HCT116 (cell line): ENCODE data around the gene BIRC6. TPM values are rescaled to one million over a fixed set of nuclear protein-coding genes. Genes with fewer than 3 reads are reported as not detected.

Experiments
- ATAC-seq: fragments of 200-7000 bp; cut with Tn5 transposase; 2 replicates; pipeline ENCODE4 v1.9.1; 2020; ENCODE audit warnings: mild to moderate bottlenecking, moderate library complexity
- BruUV-seq: library from RNA; stranded (reverse); fragments of 400-500 nt; replicated peaks from 2 replicates; lab custom pipeline; 2021; lab: Mats Ljungman, UMichigan
- CTCF ChIA-PET: fragments of 300-600 bp; sonication (Branson Sonifier 250); formaldehyde crosslinking; loops from one replicate; lab custom pipeline; 2021; ENCODE audit warnings: antibody characterized with exemption; lab: Charles Lee
- POLR2A ChIA-PET: fragments of 300-600, 350-600 bp; sonication (Branson Sonifier 250); formaldehyde crosslinking; loops from one replicate; lab custom pipeline; 2021; ENCODE audit warnings: antibody characterized with exemption; lab: Charles Lee
- RAD21 ChIA-PET, 2 experiments: fragments of 300-600 bp; sonication (Branson Sonifier 250); formaldehyde crosslinking; loops; one replicate each; lab custom pipeline; 2023; ENCODE audit warnings: low total read pairs in 2 of 2; ENCODE audit not compliant: uncharacterized antibody in 2 of 2, unreplicated experiment in 2 of 2, low non-redundant PET in 1 of 2; lab: Charles Lee
- DNase-seq: peaks from one replicate; pipeline ENCODE4 v3.0.0-alpha.2; 2010; ENCODE audit warnings: low read depth, low spot score
- H2AFZ ChIP-seq: fragments of 200-600 bp; shearing (Covaris generic), sonication (generic); 2 replicates; pipeline ENCODE4 v1.6.1; 2017; ENCODE audit warnings: low read depth, mixed run types, mixed read lengths, antibody characterized with exemption, low read length; ENCODE audit not compliant: poor library complexity, severe bottlenecking
- H3K27ac ChIP-seq: 2 replicates; pipeline ENCODE4 v1.5.1; 2012; ENCODE audit warnings: low read depth, low read length
- H3K27me3 ChIP-seq: fragments of 200-600 bp; sonication (generic); 2 replicates; pipeline ENCODE4 v1.6.1; 2016; ENCODE audit warnings: mixed run types, low read length, mixed read lengths; ENCODE audit not compliant: insufficient read depth
- H3K36me3 ChIP-seq, 2 experiments: fragments of 200-500 bp in 1 of 2; fragments of 200-600 bp in 1 of 2; sonication (Bioruptor generic) in 1 of 2; sonication (generic) in 1 of 2; 2 replicates each; pipeline versions ENCODE4 v1.5.1 to v1.6.1; 2014 to 2016; ENCODE audit warnings: low read length in 2 of 2, inconsistent platforms in 1 of 2, mixed read lengths in 1 of 2, mixed run types in 1 of 2; ENCODE audit not compliant: insufficient read depth in 2 of 2, control insufficient read depth in 1 of 2
- H3K4me1 ChIP-seq, 2 experiments: fragments of 200-600 bp in 1 of 2; sonication (generic) in 1 of 2; 2 replicates each; pipeline versions ENCODE4 v1.5.1 to v1.6.1; 2012 to 2017; ENCODE audit warnings: low read length in 2 of 2, inconsistent platforms in 1 of 2, mild to moderate bottlenecking in 1 of 2, mixed read lengths in 1 of 2, mixed run types in 1 of 2, moderate library complexity in 1 of 2; ENCODE audit not compliant: insufficient read depth in 2 of 2, control insufficient read depth in 1 of 2
- H3K4me2 ChIP-seq: fragments of 200-600 bp; sonication (generic); 2 replicates; pipeline ENCODE4 v1.6.1; 2017; ENCODE audit warnings: mixed run types, low read length, mixed read lengths
- H3K4me3 ChIP-seq, 2 experiments: fragments of 200-600 bp in 1 of 2; sonication (generic) in 1 of 2; replicated peaks in 1 of 2; 2 replicates each; pipeline ENCODE4 v1.5.1; 2011 to 2016; ENCODE audit warnings: low read length in 2 of 2, control low read depth in 1 of 2, low read depth in 1 of 2, mild to moderate bottlenecking in 1 of 2, mixed read lengths in 1 of 2, mixed run types in 1 of 2
- H3K79me2 ChIP-seq: fragments of 200-600 bp; sonication (generic); 2 replicates; pipeline ENCODE4 v1.6.1; 2017; ENCODE audit warnings: mild to moderate bottlenecking, mixed run types, low read length, moderate library complexity, mixed read lengths; ENCODE audit not compliant: insufficient read depth
- H3K9ac ChIP-seq: fragments of 200-600 bp; sonication (generic); 2 replicates; pipeline ENCODE4 v1.6.1; 2016; ENCODE audit warnings: low read length, mixed read lengths
- H3K9me2 ChIP-seq: fragments of 200-600 bp; sonication (generic), shearing (Covaris generic); 2 replicates; pipeline ENCODE4 v1.6.1; 2017; ENCODE audit warnings: mixed run types, mild to moderate bottlenecking, moderate library complexity; ENCODE audit not compliant: insufficient read depth
- H3K9me3 ChIP-seq, 2 experiments: fragments of 200-500 bp in 1 of 2; fragments of 200-600 bp in 1 of 2; sonication (Bioruptor generic) in 1 of 2; sonication (generic) in 1 of 2; 2 replicates each; pipeline ENCODE4 v1.6.1; 2014 to 2017; ENCODE audit warnings: low read length in 2 of 2, mixed read lengths in 2 of 2, inconsistent platforms in 1 of 2, low read depth in 1 of 2, mild to moderate bottlenecking in 1 of 2, mixed run types in 1 of 2, moderate library complexity in 1 of 2; ENCODE audit not compliant: control insufficient read depth in 1 of 2, insufficient read depth in 1 of 2
- H4K20me1 ChIP-seq: fragments of 200-600 bp; sonication (generic), shearing (Covaris generic); 2 replicates; pipeline ENCODE4 v1.6.1; 2017; ENCODE audit warnings: mixed run types, mild to moderate bottlenecking, moderate library complexity; ENCODE audit not compliant: insufficient read depth
- EGR1 ChIP-seq: IDR thresholded peaks from 2 replicates; pipeline ENCODE4 v1.6.1; 2012; ENCODE audit warnings: low read depth
- ELF1 ChIP-seq: IDR thresholded peaks from 2 replicates; pipeline ENCODE4 v1.6.1; 2012; ENCODE audit warnings: low read depth, borderline replicate concordance
- EZH2 ChIP-seq: fragments of 200-600 bp; sonication (generic); IDR thresholded peaks from 2 replicates; pipeline ENCODE4 v1.6.1; 2017; ENCODE audit warnings: antibody characterized with exemption, mixed run types
- EZH2phosphoT487 ChIP-seq: fragments of 200-600 bp; IDR thresholded peaks from 2 replicates; pipeline ENCODE4 v1.6.1; 2018; ENCODE audit warnings: antibody characterized with exemption, borderline replicate concordance
- JUND ChIP-seq: IDR thresholded peaks from 2 replicates; pipeline ENCODE4 v1.6.1; 2012
- POLR2AphosphoS5 ChIP-seq: IDR thresholded peaks from 2 replicates; pipeline ENCODE4 v1.6.1; 2011; ENCODE audit warnings: mild to moderate bottlenecking, low read depth, low read length, moderate library complexity
- RAD21 ChIP-seq: IDR thresholded peaks from 2 replicates; pipeline ENCODE4 v1.6.1; 2012; ENCODE audit warnings: low read depth, mild to moderate bottlenecking
- SRF ChIP-seq: IDR thresholded peaks from 2 replicates; pipeline ENCODE4 v1.6.1; 2012; ENCODE audit warnings: low read depth
- YY1 ChIP-seq: IDR thresholded peaks from 2 replicates; pipeline ENCODE4 v1.6.1; 2011; ENCODE audit warnings: low read length, low read depth, moderate library complexity, mild to moderate bottlenecking; ENCODE audit not compliant: insufficient replicate concordance; ENCODE audit errors: extremely low read depth
- ZNF274 ChIP-seq: fragments of 200-500 bp; sonication (Bioruptor generic); IDR thresholded peaks from 2 replicates; pipeline ENCODE4 v1.6.1; 2014; ENCODE audit warnings: mild to moderate bottlenecking, low read depth, low read length, inconsistent platforms
- intact Hi-C: fragments of 100-400 bp; cut with micrococcal nuclease; formaldehyde crosslinking; loops from 2 replicates; pipeline ENCODE4 v1.10.0; 2022
- total RNA-seq: library from RNA; stranded (reverse); gene quantifications from one replicate; pipeline ENCODE4 v1.2.1, GENCODE V29; 2021; ENCODE audit not compliant: unreplicated experiment
- TF ChIP-seq, protein P1 (sequence below): IDR thresholded peaks from 2 replicates; pipeline ENCODE4 v1.6.1; 2011; ENCODE audit warnings: mild to moderate bottlenecking, low read length, moderate library complexity; ENCODE audit not compliant: insufficient replicate concordance; ENCODE audit errors: extremely low read depth
- TF ChIP-seq, protein P2 (sequence below): IDR thresholded peaks from 2 replicates; pipeline ENCODE4 v1.6.1; 2012
- TF ChIP-seq, protein P3 (sequence below): IDR thresholded peaks from 2 replicates; pipeline ENCODE4 v1.6.1; 2012; ENCODE audit warnings: low read depth

The BIRC6 gene
- total RNA-seq, 1 experiment from 2014 or later, result 60.7 TPM

DNA sequence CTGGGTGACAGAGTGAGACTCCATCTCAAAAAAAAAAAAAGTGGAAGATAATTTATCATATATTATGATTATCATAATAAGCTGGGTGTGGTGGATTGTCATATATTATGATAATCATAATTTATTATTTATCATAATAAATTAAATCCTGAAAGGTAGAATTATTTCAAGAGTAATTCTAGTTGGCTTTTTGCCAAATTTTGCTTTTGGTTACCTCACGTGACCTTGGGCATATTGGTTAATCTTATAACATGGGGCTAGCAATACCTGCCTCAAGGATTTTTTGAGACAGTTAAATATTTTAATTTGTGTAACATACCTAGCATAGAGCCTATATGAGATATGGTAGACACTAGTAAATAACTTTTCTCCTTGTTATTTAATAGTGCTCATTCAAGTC, 159.7 kb downstream of the BIRC6 start:
- no peak overlapping the region for H3K27ac ChIP-seq
- no peaks in the 10 kb centered on the region for H3K27me3 ChIP-seq
- H2AFZ ChIP-seq, result no peak overlapping the region
- no peak for DNase-seq
- H3K4me2 ChIP-seq, result no peak overlapping the region
- ChIA-PET POLR2A (no interaction called here), RAD21 (no interaction called here), CTCF (interaction anchor here (0.7 kb wide), 1 partner anchor 271 kb away, joined by 3 read pairs; no protein-coding TSS in a partner anchor)
- H3K4me3 ChIP-seq, result no peak overlapping the region
- no TSS peak for BruUV-seq
- no peaks in the 10 kb centered on the region for H3K9me2 ChIP-seq
- no peaks in the 10 kb centered on the region for H3K79me2 ChIP-seq
- no peak for ATAC-seq
- TF ChIP-seq JUND, result no peak
- TF ChIP-seq ZNF274, result no peak
- TF ChIP-seq, protein P1, sequence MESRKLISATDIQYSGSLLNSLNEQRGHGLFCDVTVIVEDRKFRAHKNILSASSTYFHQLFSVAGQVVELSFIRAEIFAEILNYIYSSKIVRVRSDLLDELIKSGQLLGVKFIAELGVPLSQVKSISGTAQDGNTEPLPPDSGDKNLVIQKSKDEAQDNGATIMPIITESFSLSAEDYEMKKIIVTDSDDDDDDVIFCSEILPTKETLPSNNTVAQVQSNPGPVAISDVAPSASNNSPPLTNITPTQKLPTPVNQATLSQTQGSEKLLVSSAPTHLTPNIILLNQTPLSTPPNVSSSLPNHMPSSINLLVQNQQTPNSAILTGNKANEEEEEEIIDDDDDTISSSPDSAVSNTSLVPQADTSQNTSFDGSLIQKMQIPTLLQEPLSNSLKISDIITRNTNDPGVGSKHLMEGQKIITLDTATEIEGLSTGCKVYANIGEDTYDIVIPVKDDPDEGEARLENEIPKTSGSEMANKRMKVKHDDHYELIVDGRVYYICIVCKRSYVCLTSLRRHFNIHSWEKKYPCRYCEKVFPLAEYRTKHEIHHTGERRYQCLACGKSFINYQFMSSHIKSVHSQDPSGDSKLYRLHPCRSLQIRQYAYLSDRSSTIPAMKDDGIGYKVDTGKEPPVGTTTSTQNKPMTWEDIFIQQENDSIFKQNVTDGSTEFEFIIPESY, result no peak
- TF ChIP-seq, protein P2, sequence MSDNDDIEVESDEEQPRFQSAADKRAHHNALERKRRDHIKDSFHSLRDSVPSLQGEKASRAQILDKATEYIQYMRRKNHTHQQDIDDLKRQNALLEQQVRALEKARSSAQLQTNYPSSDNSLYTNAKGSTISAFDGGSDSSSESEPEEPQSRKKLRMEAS, result no peak
- no peak for TF ChIP-seq POLR2AphosphoS5
- TF ChIP-seq RAD21, result no peak
- no peak for TF ChIP-seq EZH2
- intact Hi-C loops, result no loop called here
- H3K9ac ChIP-seq, result no peak overlapping the region
- H4K20me1 ChIP-seq, result no peaks in the 10 kb centered on the region
- H3K9me3 ChIP-seq, result no peaks in the 10 kb centered on the region
- no peaks in the 10 kb centered on the region for H3K4me1 ChIP-seq
- peaks cover 18 to 24% of the 10 kb centered on the region in 2 experiments; a peak in 3 of 4 replicates for H3K36me3 ChIP-seq

DNA sequence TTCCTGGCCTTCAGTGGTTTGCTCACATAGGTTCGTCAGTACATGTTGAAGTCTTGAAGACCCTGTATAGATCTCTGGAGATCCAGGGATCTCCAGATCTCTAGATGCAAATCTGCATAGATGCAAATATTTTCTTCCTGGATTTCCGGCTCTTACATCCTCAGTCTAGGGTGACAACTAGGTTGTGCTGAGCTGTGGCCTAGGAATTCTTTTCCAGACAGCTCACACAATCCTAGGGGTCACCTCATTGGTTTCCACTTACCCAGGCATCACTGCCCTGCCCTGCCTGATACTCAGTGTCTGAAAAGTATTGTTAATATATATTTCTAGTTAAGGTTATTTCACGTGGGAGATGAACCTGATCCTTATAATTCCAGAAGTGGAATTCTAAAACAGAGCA, 165.9 kb downstream of the BIRC6 start:
- no peaks in the 10 kb centered on the region for H3K27me3 ChIP-seq
- ChIA-PET CTCF (no interaction called here), RAD21 (no interaction called here), POLR2A (no interaction called here)
- ATAC-seq, result no peak
- H3K36me3 ChIP-seq, result peaks cover 26 to 30% of the 10 kb centered on the region in 2 experiments
- no peak for DNase-seq
- no TSS peak for BruUV-seq
- H4K20me1 ChIP-seq, result no peaks in the 10 kb centered on the region
- H3K9me2 ChIP-seq, result no peaks in the 10 kb centered on the region
- TF ChIP-seq EGR1, result no peak
- no peak for TF ChIP-seq YY1
- TF ChIP-seq ELF1, result no peak
- TF ChIP-seq ZNF274, result no peak
- TF ChIP-seq, protein P3, sequence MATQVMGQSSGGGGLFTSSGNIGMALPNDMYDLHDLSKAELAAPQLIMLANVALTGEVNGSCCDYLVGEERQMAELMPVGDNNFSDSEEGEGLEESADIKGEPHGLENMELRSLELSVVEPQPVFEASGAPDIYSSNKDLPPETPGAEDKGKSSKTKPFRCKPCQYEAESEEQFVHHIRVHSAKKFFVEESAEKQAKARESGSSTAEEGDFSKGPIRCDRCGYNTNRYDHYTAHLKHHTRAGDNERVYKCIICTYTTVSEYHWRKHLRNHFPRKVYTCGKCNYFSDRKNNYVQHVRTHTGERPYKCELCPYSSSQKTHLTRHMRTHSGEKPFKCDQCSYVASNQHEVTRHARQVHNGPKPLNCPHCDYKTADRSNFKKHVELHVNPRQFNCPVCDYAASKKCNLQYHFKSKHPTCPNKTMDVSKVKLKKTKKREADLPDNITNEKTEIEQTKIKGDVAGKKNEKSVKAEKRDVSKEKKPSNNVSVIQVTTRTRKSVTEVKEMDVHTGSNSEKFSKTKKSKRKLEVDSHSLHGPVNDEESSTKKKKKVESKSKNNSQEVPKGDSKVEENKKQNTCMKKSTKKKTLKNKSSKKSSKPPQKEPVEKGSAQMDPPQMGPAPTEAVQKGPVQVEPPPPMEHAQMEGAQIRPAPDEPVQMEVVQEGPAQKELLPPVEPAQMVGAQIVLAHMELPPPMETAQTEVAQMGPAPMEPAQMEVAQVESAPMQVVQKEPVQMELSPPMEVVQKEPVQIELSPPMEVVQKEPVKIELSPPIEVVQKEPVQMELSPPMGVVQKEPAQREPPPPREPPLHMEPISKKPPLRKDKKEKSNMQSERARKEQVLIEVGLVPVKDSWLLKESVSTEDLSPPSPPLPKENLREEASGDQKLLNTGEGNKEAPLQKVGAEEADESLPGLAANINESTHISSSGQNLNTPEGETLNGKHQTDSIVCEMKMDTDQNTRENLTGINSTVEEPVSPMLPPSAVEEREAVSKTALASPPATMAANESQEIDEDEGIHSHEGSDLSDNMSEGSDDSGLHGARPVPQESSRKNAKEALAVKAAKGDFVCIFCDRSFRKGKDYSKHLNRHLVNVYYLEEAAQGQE, result no peak
- TF ChIP-seq EZH2, result no peak
- TF ChIP-seq EZH2phosphoT487, result no peak
- no peak for TF ChIP-seq RAD21
- no peak for TF ChIP-seq POLR2AphosphoS5
- TF ChIP-seq SRF, result no peak
- no peak overlapping the region for H2AFZ ChIP-seq
- no peak overlapping the region for H3K4me2 ChIP-seq
- H3K9ac ChIP-seq, result no peak overlapping the region
- H3K27ac ChIP-seq, result no peak overlapping the region
- intact Hi-C loops, result no loop called here
- H3K79me2 ChIP-seq, result no peaks in the 10 kb centered on the region
- H3K4me3 ChIP-seq, result no peak overlapping the region
- no peaks in the 10 kb centered on the region for H3K4me1 ChIP-seq
- no peaks in the 10 kb centered on the region for H3K9me3 ChIP-seq
